MM.1S (cell line): ENCODE data around the gene ISX.

Source experiments
- EZH2 ChIP-seq: fragments of 300-600 bp; sonication (generic); optimal IDR thresholded peaks from 2 replicates; pipeline ENCODE3; 2017; ENCODE audit warnings: low read depth, mild to moderate bottlenecking, antibody characterized with exemption, low read length, mixed read lengths
- EZH2phosphoT487 ChIP-seq: fragments of 300-600 bp; sonication (generic); IDR thresholded peaks from 2 replicates; pipeline ENCODE4 v1.6.1; 2018; ENCODE audit warnings: antibody characterized with exemption, low read length
- TF ChIP-seq, protein P1 (sequence below): fragments of 300-600 bp; sonication (generic); IDR thresholded peaks from 2 replicates; pipeline ENCODE4 v1.5.1; 2016; ENCODE audit warnings: antibody characterized with exemption, low read length, mixed read lengths

- TF ChIP-seq, protein P1, sequence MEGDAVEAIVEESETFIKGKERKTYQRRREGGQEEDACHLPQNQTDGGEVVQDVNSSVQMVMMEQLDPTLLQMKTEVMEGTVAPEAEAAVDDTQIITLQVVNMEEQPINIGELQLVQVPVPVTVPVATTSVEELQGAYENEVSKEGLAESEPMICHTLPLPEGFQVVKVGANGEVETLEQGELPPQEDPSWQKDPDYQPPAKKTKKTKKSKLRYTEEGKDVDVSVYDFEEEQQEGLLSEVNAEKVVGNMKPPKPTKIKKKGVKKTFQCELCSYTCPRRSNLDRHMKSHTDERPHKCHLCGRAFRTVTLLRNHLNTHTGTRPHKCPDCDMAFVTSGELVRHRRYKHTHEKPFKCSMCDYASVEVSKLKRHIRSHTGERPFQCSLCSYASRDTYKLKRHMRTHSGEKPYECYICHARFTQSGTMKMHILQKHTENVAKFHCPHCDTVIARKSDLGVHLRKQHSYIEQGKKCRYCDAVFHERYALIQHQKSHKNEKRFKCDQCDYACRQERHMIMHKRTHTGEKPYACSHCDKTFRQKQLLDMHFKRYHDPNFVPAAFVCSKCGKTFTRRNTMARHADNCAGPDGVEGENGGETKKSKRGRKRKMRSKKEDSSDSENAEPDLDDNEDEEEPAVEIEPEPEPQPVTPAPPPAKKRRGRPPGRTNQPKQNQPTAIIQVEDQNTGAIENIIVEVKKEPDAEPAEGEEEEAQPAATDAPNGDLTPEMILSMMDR, result no peak
- TF ChIP-seq EZH2, result no peak
- no peak for TF ChIP-seq EZH2phosphoT487
Measured at GRCh38 chr22:35039625-35040024, 26.3 kb upstream of the ISX start.
